ENCODE results near the gene COX6A2. TPM values are rescaled to one million over a fixed set of nuclear protein-coding genes. Genes with fewer than 3 reads are reported as not detected.

COX6A2 gene
- total RNA-seq, 2 experiments from 2014 or later: not detected

DNA sequence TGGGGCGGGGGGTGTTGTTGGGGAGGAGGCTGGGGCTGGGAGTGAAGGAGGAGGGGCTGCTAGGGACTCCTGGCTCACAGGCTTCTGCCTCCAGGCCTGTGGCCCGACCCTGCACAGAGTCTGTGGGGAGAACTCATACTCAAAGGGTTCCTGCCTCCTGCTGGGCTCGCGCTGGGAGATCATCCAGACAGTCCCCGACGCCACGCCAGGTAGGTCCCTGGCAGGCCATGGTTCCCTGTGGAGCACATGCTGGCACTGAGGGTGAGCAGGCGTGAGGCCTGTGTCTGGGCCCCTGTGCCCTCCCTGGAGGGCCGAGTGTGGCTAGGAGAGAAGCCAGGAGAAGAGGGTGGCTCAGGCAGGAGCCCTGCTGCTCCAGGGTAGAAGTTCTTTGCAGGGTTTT is 30.5 kb downstream of the COX6A2 start:
- TF ChIP-seq, protein P1, sequence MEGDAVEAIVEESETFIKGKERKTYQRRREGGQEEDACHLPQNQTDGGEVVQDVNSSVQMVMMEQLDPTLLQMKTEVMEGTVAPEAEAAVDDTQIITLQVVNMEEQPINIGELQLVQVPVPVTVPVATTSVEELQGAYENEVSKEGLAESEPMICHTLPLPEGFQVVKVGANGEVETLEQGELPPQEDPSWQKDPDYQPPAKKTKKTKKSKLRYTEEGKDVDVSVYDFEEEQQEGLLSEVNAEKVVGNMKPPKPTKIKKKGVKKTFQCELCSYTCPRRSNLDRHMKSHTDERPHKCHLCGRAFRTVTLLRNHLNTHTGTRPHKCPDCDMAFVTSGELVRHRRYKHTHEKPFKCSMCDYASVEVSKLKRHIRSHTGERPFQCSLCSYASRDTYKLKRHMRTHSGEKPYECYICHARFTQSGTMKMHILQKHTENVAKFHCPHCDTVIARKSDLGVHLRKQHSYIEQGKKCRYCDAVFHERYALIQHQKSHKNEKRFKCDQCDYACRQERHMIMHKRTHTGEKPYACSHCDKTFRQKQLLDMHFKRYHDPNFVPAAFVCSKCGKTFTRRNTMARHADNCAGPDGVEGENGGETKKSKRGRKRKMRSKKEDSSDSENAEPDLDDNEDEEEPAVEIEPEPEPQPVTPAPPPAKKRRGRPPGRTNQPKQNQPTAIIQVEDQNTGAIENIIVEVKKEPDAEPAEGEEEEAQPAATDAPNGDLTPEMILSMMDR (IDR thresholded peaks at IDR 0.05): no peak
- H3K27ac Mint-ChIP-seq: no peak overlapping the region
- H3K4me1 ChIP-seq (ENCODE audit: insufficient read depth, low read length): peaks cover 11% of the 10 kb centered on the region
- H3K4me3 ChIP-seq (ENCODE audit: low read length): no peak overlapping the region
- H3K36me3 ChIP-seq (ENCODE audit: insufficient read depth, low read length): no peaks in the 10 kb centered on the region
- no peak overlapping the region for H3K4me3 Mint-ChIP-seq
- ChIA-PET CTCF (no interaction called here), POLR2A (no interaction called here)
- peaks cover 2% of the 10 kb centered on the region for H3K9me3 Mint-ChIP-seq
- no peaks in the 10 kb centered on the region for H3K27me3 Mint-ChIP-seq
- peaks cover 0 to 14% of the 10 kb centered on the region in 2 experiments for H3K9me3 ChIP-seq (ENCODE audit: control insufficient read depth in 1 of 2, insufficient read depth in 1 of 2, low read length in 2 of 2)
- no peak for DNase-seq
- H3K27me3 ChIP-seq (ENCODE audit: control insufficient read depth in 1 of 2, insufficient read depth in 2 of 2, low read length in 2 of 2): no peaks in the 10 kb centered on the region
- H3K36me3 Mint-ChIP-seq (ENCODE audit: low read depth): no peaks in the 10 kb centered on the region
- intact Hi-C loops (cut with DNase I, micrococcal nuclease): no loop called here
- H3K4me1 Mint-ChIP-seq (ENCODE audit: low read depth): no peaks in the 10 kb centered on the region
- ATAC-seq (ENCODE audit: poor library complexity): no peak
- no peak overlapping the region for H3K27ac ChIP-seq (ENCODE audit: low read depth in 1 of 2, low read length in 2 of 2)

DNA sequence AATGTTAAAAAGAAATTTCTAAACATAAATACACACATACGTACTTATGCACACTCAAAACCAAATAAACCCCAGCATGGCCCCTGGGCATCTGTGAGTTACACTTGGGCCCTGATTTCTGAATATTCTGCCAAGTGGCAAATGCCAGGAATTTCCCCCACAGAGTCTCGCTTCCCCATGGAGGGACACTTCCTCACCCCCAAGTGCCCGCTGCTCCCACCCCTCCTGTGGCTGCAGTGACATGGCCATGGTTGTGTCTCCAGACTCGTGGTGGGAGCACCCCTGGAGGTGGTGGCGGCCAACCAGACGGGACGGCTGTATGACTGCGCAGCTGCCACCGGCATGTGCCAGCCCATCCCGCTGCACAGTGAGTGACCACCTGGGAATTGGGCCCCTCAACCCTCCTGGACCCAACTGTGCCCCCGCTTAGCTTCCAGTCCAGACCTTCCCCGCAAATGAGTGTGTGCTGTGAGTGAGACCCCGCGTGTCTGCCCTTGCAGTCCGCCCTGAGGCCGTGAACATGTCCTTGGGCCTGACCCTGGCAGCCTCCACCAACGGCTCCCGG is 31.0 kb downstream of the COX6A2 start:
- H3K4me3 ChIP-seq (ENCODE audit: low read length): no peak overlapping the region
- Mint-ChIP-seq H3K36me3 (ENCODE audit: low read depth) (no peaks in the 10 kb centered on the region), H3K27ac (no peak overlapping the region), H3K4me1 (ENCODE audit: low read depth) (no peaks in the 10 kb centered on the region), H3K9me3 (peaks cover 2% of the 10 kb centered on the region), H3K27me3 (peaks cover 5% of the 10 kb centered on the region), H3K4me3 (no peak overlapping the region)
- TF ChIP-seq, protein P1 (IDR thresholded peaks at IDR 0.05): no peak
- peaks cover 11% of the 10 kb centered on the region for H3K4me1 ChIP-seq (ENCODE audit: insufficient read depth, low read length)
- H3K27ac ChIP-seq (ENCODE audit: low read depth in 1 of 2, low read length in 2 of 2): no peak overlapping the region
- H3K36me3 ChIP-seq (ENCODE audit: insufficient read depth, low read length): no peaks in the 10 kb centered on the region
- H3K9me3 ChIP-seq (ENCODE audit: control insufficient read depth in 1 of 2, insufficient read depth in 1 of 2, low read length in 2 of 2): peaks cover 0 to 14% of the 10 kb centered on the region in 2 experiments
- intact Hi-C loops (cut with DNase I, micrococcal nuclease): no loop called here
- ATAC-seq (ENCODE audit: poor library complexity): no peak
- H3K27me3 ChIP-seq (ENCODE audit: control insufficient read depth in 1 of 2, insufficient read depth in 2 of 2, low read length in 2 of 2): no peaks in the 10 kb centered on the region
- ChIA-PET POLR2A (no interaction called here), CTCF (no interaction called here)
- peak in 1 of 14 experiments; percentile 19 for DNase-seq

DNA sequence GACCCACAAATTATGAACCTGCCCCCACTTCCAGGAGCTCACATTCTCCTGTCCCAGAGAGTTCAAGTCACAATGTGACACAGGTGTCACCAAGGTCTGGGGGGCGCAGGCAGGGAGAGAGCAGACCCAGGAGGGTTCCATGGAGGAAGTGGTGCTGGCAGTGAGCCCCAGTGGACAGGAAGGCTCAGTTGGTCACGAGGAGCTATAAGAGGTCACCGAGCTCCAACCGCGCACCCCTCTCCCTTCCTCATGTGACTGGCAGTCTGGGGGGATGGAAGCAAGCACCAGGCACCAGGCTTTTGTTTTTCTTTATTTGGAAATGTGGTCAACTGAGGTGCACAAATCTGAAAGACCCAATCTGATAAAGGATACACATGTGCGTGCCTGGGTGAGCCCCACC is 32.5 kb downstream of the COX6A2 start:
- DNase-seq (no peak), ATAC-seq (ENCODE audit: poor library complexity) (no peak)
- intact Hi-C loops (cut with DNase I, micrococcal nuclease): no loop called here
- Histone ChIP-seq H3K9me3 (ENCODE audit: control insufficient read depth in 1 of 2, insufficient read depth in 1 of 2, low read length in 2 of 2) (peaks cover 0 to 14% of the 10 kb centered on the region in 2 experiments), H3K36me3 (ENCODE audit: insufficient read depth, low read length) (no peaks in the 10 kb centered on the region), H3K4me1 (ENCODE audit: insufficient read depth, low read length) (peaks cover 11% of the 10 kb centered on the region), H3K27ac (ENCODE audit: low read depth in 1 of 2, low read length in 2 of 2) (no peak overlapping the region), H3K27me3 (ENCODE audit: control insufficient read depth in 1 of 2, insufficient read depth in 2 of 2, low read length in 2 of 2) (no peaks in the 10 kb centered on the region), H3K4me3 (ENCODE audit: low read length) (no peak overlapping the region)
- Mint-ChIP-seq H3K4me3 (no peak overlapping the region), H3K4me1 (ENCODE audit: low read depth) (no peaks in the 10 kb centered on the region), H3K36me3 (ENCODE audit: low read depth) (no peaks in the 10 kb centered on the region), H3K27me3 (peaks cover 5% of the 10 kb centered on the region), H3K9me3 (peaks cover 2% of the 10 kb centered on the region), H3K27ac (no peak overlapping the region)
- TF ChIP-seq, protein P1 (IDR thresholded peaks at IDR 0.05): no peak
- ChIA-PET CTCF (no interaction called here), POLR2A (no interaction called here)
